ENCODE measurements around the gene ST6GAL2.
A peak's percentile ranks its signal among the peaks of the same experiment; 100 is the strongest.

The ST6GAL2 gene

DNA sequence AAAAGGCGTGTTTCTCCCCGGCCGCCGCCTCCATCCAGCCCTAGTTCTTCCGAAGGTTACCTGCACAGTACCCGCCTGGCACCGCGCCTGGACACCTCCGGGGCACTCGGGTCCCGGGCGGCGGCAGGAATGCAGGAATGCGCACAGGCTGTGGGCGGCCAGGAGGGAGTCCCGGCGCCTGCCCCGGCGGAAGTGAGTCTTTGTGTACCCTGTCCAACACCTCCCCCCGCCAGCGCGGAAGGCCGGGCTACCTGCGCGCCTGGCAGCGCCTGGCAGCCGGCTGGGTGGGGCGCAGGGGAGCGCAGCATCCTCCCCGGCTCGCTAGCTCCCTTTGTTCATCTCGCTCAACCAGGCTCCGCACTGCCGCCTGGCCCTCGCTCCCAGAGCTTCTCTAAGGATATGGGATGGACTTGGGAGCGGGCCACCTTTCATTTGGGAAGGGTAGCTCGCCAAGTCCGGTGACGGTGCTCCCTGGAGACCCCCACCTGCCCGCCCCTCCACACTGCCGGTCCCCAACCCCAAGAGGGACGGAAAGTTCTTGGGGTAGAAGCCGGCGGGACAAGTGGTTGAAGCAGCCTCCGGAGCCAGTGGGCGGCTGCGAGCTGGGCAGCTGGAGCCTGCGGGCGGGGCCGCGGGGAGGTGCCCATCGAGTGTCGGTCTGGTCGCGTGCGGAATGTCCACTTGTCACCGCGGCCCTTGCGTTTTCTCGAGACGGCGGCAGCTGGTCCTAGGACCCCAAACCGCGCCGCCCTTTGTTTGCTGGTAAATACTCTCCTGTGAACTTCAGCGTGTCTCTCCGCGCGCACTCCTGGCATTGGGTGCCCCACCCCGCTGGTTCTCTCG is 1.2 kb upstream of the ST6GAL2 start (continued):
- TF ChIP-seq ZBTB10 (tag by site-specific recombination; IDR thresholded peaks at IDR 0.05) = no peak
- TF ChIP-seq, protein P1, sequence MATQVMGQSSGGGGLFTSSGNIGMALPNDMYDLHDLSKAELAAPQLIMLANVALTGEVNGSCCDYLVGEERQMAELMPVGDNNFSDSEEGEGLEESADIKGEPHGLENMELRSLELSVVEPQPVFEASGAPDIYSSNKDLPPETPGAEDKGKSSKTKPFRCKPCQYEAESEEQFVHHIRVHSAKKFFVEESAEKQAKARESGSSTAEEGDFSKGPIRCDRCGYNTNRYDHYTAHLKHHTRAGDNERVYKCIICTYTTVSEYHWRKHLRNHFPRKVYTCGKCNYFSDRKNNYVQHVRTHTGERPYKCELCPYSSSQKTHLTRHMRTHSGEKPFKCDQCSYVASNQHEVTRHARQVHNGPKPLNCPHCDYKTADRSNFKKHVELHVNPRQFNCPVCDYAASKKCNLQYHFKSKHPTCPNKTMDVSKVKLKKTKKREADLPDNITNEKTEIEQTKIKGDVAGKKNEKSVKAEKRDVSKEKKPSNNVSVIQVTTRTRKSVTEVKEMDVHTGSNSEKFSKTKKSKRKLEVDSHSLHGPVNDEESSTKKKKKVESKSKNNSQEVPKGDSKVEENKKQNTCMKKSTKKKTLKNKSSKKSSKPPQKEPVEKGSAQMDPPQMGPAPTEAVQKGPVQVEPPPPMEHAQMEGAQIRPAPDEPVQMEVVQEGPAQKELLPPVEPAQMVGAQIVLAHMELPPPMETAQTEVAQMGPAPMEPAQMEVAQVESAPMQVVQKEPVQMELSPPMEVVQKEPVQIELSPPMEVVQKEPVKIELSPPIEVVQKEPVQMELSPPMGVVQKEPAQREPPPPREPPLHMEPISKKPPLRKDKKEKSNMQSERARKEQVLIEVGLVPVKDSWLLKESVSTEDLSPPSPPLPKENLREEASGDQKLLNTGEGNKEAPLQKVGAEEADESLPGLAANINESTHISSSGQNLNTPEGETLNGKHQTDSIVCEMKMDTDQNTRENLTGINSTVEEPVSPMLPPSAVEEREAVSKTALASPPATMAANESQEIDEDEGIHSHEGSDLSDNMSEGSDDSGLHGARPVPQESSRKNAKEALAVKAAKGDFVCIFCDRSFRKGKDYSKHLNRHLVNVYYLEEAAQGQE (tag by site-specific recombination; IDR thresholded peaks at IDR 0.05) = no peak
- no peak for TF ChIP-seq WT1 (tag by site-specific recombination; IDR thresholded peaks at IDR 0.05)
- no peak for TF ChIP-seq ZNF621 (tag by site-specific recombination; IDR thresholded peaks at IDR 0.05)
- TF ChIP-seq GLIS2 (tag by site-specific recombination; IDR thresholded peaks at IDR 0.05) = peak; percentile 13; the same call in 1 of the 2 replicates
- no peak for TF ChIP-seq KLF16 (tag by site-specific recombination; IDR thresholded peaks at IDR 0.05)
- no peak for TF ChIP-seq ZNF23 (tag by site-specific recombination; IDR thresholded peaks at IDR 0.05; ENCODE audit: borderline replicate concordance)
- no peak for TF ChIP-seq ZNF701 (tag by site-specific recombination; IDR thresholded peaks at IDR 0.05)
- TF ChIP-seq ZFP41 (tag by site-specific recombination; IDR thresholded peaks at IDR 0.05; ENCODE audit: borderline replicate concordance) = no peak
- TF ChIP-seq ZBTB11 (tag by site-specific recombination; conservative IDR thresholded peaks at IDR 0.05; ENCODE audit: low read depth) = peak; percentile 80

DNA sequence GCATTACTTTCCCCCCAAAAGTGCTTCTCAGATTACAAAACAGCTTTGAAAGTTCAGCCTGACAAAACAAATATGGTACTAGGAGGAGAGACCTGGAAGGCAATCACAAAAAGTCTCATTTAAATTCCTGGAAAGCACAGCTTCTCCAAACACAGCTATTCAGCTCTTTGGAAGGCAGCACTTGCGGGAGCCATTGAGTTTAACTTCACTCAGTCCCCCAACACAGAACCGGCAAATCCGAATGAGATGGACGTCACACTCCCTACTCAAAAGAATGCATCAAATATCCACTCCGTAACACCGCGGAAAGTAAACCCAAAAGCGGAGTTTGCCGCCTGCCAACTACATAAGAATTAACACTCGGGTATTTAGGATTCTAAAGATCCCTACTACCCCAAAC is 638 bp downstream of the ST6GAL2 start:
- POLR2A ChIA-PET = no interaction called here
- no peak overlapping the region for H3K27ac ChIP-seq (ENCODE audit: extremely low read depth, low read depth, low read length)
- H3K36me3 ChIP-seq (ENCODE audit: control insufficient read depth in 2 of 2, insufficient read depth in 1 of 2, low read length in 2 of 2) = no peaks in the 10 kb centered on the region
- TF ChIP-seq SALL2 (tag by site-specific recombination; IDR thresholded peaks at IDR 0.05; ENCODE audit: borderline replicate concordance) = no peak
- TF ChIP-seq BCL6B (tag by site-specific recombination; IDR thresholded peaks at IDR 0.05) = 0 out of 2 replicates have a peak, but pooled peaks have one; percentile 13
- H3K9me3 ChIP-seq (ENCODE audit: control insufficient read depth, insufficient read depth, low read depth, low read length) = no peaks in the 10 kb centered on the region
- peak overlapping the region; percentile 59 for H3K4me3 ChIP-seq (ENCODE audit: low read depth, low read length)
- CTCF ChIA-PET = no interaction called here
- H3K4me1 ChIP-seq (ENCODE audit: control insufficient read depth, insufficient read depth, low read length) = no peaks in the 10 kb centered on the region
